Measurements from ENCODE around the gene RNPEP.
"Not testable (repeated sequence)": the region's sequence is repeated elsewhere in the genome, so short reads cannot be mapped to it uniquely, and the experiment has no call there.

RNPEP gene

GRCh38 chr1:202038688-202039346 is 56.4 kb downstream of the RNPEP start:
- DNase-seq: no peak

DNA sequence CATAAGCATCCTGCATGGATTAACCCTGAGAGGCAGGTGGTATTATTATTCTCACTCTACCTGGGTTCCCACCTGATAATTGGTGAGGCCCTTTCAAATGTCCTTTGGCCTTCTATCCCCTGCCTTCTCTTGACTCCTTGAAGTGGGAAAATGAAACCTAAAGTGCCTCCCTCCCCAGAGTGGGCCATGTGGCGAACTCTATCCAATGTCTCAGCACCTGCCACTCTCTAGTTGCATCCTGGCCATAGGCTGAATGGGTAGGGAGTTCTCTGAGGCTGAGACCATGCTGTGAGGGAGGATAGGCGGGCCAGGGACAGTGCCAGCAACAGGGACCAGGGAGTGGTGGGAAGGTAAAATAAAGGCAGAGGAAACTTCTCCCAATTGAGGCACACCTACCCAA is 63.3 kb downstream of the RNPEP start:
- no peak for DNase-seq

DNA sequence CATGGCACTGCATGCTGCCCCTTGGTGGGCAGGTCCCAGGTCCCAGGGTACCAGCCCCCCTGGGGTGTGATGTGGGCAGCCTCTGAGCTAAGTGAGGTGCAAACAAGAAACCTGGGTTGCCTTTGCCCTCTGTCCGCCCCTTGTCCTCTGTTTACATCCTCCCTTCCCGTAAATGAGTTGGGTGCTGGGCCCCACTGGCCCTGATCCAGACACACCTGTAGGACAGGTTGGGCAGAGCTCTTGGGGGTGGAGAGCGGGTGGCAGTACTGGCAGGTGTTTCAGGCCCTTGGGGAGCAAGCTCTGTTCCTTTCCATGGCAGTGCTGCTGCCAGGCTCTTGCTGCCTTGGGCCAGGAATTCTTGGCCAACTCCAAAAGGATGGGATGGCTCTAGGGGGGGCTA is 63.8 kb downstream of the RNPEP start:
- no peak for DNase-seq

DNA sequence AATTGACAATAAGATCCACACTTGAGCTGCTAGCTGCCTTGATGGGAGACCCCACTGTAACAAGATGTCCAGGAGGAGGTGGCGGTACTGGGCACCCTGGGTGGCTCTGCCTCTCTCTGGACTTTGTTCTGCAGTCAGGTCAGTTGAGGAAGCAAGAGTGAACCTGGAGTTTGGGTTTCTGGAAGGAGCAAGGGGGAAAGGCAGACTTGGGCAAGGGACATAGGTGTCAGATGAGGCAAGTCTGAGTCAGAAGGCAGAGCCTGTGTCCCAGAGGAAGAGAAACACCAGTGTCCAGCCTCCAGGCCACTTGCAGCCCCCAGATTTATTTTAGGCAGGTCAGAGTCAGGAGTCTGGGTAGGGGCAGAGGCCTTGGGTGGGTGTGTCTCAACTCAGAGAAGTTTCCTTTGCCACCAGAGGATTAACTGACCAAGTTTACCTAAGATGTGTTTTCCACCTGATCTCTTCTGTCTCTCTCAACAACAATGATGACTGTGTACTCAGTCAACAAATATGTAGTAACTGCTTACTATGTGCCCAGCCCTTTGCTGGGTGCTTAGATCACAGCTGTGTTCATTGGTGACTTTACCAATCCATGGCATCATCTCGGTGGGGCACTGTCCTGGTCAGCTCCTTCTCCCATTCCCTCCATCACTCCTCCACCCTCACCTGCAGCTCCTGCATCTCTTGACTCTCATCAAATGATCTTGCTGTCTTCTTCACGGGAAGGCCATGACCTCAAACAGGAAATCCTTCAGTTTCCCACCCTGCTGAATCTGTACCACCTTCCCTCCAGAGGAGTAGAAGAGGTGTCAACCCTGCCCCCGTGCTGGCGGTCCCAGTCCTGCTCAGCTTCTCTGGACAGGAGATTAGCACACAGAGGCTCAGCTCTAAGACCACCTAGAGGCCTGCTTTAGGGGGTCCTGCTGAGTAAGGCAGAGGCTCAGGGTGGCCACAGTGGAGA is 64.6 kb downstream of the RNPEP start:
- DNase-seq: no peak

- DNase-seq: no peak
These were observed 65.5 kb downstream of the RNPEP start for GRCh38 chr1:202047977-202048376.

GRCh38 chr1:202049129-202049528 is 66.7 kb downstream of the RNPEP start:
- no peak for DNase-seq

- DNase-seq: no peak
These were observed 71.6 kb downstream of the RNPEP start for GRCh38 chr1:202054094-202054493.

- not testable (repeated sequence) for DNase-seq
These were observed 72.2 kb downstream of the RNPEP start for GRCh38 chr1:202054673-202055072.
